B cell (primary cell): ENCODE measurements around the gene GRID1. TPM values are rescaled to one million over a fixed set of nuclear protein-coding genes. Genes with fewer than 3 reads are reported as not detected.

ENCODE experiments used
- ATAC-seq: fragments of 200-7000 bp; cut with Tn5 transposase; one replicate; pipeline ENCODE4 v1.10.0; 2021; ENCODE audit warnings: low read depth, mild to moderate bottlenecking, moderate number of reproducible peaks, moderate library complexity
- CTCF ChIA-PET: fragments of 350-600 bp; sonication (Branson Sonifier 250); formaldehyde crosslinking; loops from one replicate; lab custom pipeline; 2021; ENCODE audit warnings: antibody characterized with exemption, inconsistent platforms; lab: Charles Lee
- POLR2A ChIA-PET: fragments of 350-600 bp; sonication (Branson Sonifier 250); formaldehyde crosslinking; loops from one replicate; lab custom pipeline; 2021; ENCODE audit warnings: antibody characterized with exemption; lab: Charles Lee
- DNase-seq: peaks from one replicate; pipeline ENCODE4 v3.0.0; 2013
- H2AFZ ChIP-seq: 2 replicates; pipeline ENCODE4 v1.6.1; 2012; ENCODE audit warnings: mild to moderate bottlenecking, low read depth, low read length; ENCODE audit not compliant: insufficient read depth, poor library complexity, severe bottlenecking
- H3K27ac ChIP-seq, 2 donors: 1 replicate in 1 of 2; 2 replicates in 1 of 2; pipeline ENCODE4 v1.5.1; 2012 to 2013; ENCODE audit warnings: low read length in 2 of 2, mild to moderate bottlenecking in 2 of 2, moderate library complexity in 1 of 2
- H3K27me3 ChIP-seq, 4 experiments: fragments of 200-600 bp in 1 of 4; sonication (generic) in 1 of 4; replicated peaks in 1 of 4; 1 replicate in 2 of 4; 2 replicates in 2 of 4; pipeline versions ENCODE4 v1.6.1 to v1.7.0; 2013 to 2016; ENCODE audit warnings: low read length in 3 of 4, mild to moderate bottlenecking in 2 of 4, mixed read lengths in 1 of 4, moderate library complexity in 1 of 4; ENCODE audit not compliant: insufficient read depth in 4 of 4, control insufficient read depth in 3 of 4; ENCODE audit errors: control extremely low read depth in 1 of 4
- H3K36me3 ChIP-seq, 2 experiments: replicated peaks in 1 of 2; 1 replicate in 1 of 2; 2 replicates in 1 of 2; pipeline versions ENCODE4 v1.6.1 to v1.7.1; 2013; ENCODE audit warnings: low read length in 1 of 2; ENCODE audit not compliant: insufficient read depth in 2 of 2, control insufficient read depth in 1 of 2; ENCODE audit errors: control extremely low read depth in 1 of 2, extremely low read depth in 1 of 2
- H3K4me1 ChIP-seq, 2 donors: fragments of 200-600 bp in 1 of 2; sonication (generic) in 1 of 2; 1 replicate in 1 of 2; 2 replicates in 1 of 2; pipeline versions ENCODE4 v1.5.1 to v1.6.1; 2013 to 2017; ENCODE audit warnings: low read length in 2 of 2; ENCODE audit not compliant: control insufficient read depth in 2 of 2, insufficient read depth in 2 of 2
- H3K4me2 ChIP-seq: replicated peaks from 2 replicates; pipeline ENCODE3; 2012; ENCODE audit warnings: mild to moderate bottlenecking, low read depth, low read length; ENCODE audit not compliant: poor library complexity, severe bottlenecking
- H3K4me3 ChIP-seq, 5 experiments: fragments of 200-600 bp in 1 of 5; sonication (generic) in 1 of 5; 1 replicate in 3 of 5; 2 replicates in 2 of 5; pipeline versions ENCODE4 v1.5.1 to v1.7.0; 2011 to 2016; ENCODE audit warnings: low read length in 4 of 5, mild to moderate bottlenecking in 4 of 5, low read depth in 2 of 5, control low read depth in 1 of 5, moderate library complexity in 1 of 5; ENCODE audit not compliant: insufficient read depth in 1 of 5; ENCODE audit errors: control extremely low read depth in 1 of 5, extremely low read depth in 1 of 5
- H3K79me2 ChIP-seq: fragments of 200-600 bp; sonication (generic); one replicate; pipeline ENCODE4 v1.6.0; 2016; ENCODE audit warnings: low read length; ENCODE audit not compliant: control insufficient read depth, insufficient read depth
- H3K9ac ChIP-seq: fragments of 200-600 bp; sonication (generic); 2 replicates; pipeline ENCODE4 v1.6.1; 2017; ENCODE audit warnings: mild to moderate bottlenecking, low read length, moderate library complexity
- H3K9me3 ChIP-seq, 3 donors: one replicate each; pipeline versions ENCODE4 v1.6.1 to v1.7.1; 2013; ENCODE audit warnings: low read length in 2 of 3; ENCODE audit not compliant: control insufficient read depth in 2 of 3, insufficient read depth in 1 of 3; ENCODE audit errors: control extremely low read depth in 1 of 3
- H4K20me1 ChIP-seq: 2 replicates; pipeline ENCODE4 v1.6.0; 2012; ENCODE audit warnings: mild to moderate bottlenecking, low read length; ENCODE audit not compliant: insufficient read depth, control insufficient read depth, poor library complexity, severe bottlenecking
- H3K27ac Mint-ChIP-seq: one replicate; pipeline ENCODE4 v1.8.0; 2021; ENCODE audit warnings: mixed read lengths
- H3K27me3 Mint-ChIP-seq: one replicate; pipeline ENCODE4 v1.8.0; 2021; ENCODE audit warnings: mixed read lengths
- H3K4me1 Mint-ChIP-seq: one replicate; pipeline ENCODE4 v1.8.0; 2021; ENCODE audit warnings: mixed read lengths
- H3K4me3 Mint-ChIP-seq: one replicate; pipeline ENCODE4 v1.8.0; 2021; ENCODE audit warnings: mixed read lengths
- H3K9me3 Mint-ChIP-seq: one replicate; pipeline ENCODE4 v1.8.0; 2022; ENCODE audit warnings: mixed read lengths; ENCODE audit not compliant: insufficient read depth
- EZH2 ChIP-seq: IDR thresholded peaks from 2 replicates; pipeline ENCODE4 v1.6.1; 2012; ENCODE audit warnings: borderline replicate concordance, low read depth, mild to moderate bottlenecking, moderate library complexity, low read length; ENCODE audit not compliant: insufficient read depth, poor library complexity, severe bottlenecking
- whole genome bisulfite sequencing: methylation state at CpG from one replicate; pipeline ENCODE4 v1.1.5; 2013; ENCODE audit warnings: missing lambda C conversion rate; ENCODE audit not compliant: insufficient coverage; 5-methylcytosine and 5-hydroxymethylcytosine counted together
- intact Hi-C: fragments of 100-400 bp; cut with micrococcal nuclease; formaldehyde crosslinking; loops from one replicate; pipeline ENCODE4 v1.10.0; 2022
- polyA plus RNA-seq: library from polyadenylated mRNA; depleted of rRNA; stranded (reverse); fragments of >200 nt; gene quantifications from 2 replicates; pipeline ENCODE4 v1.2.3, GENCODE V29; 2012
- small RNA-seq: library from RNA; depleted of rRNA; stranded (forward); fragments of <200 nt; gene quantifications from one replicate; pipeline ENCODE3, GENCODE V24; 2012; ENCODE audit warnings: low replicate concordance, low read depth; ENCODE audit not compliant: insufficient read length
- total RNA-seq, 2 donors: library from RNA; stranded (reverse); fragments of 120-200 nt in 1 of 2; gene quantifications; 1 replicate in 1 of 2; 2 replicates in 1 of 2; pipeline versions ENCODE4 v1.2.3 to v1.2.4, GENCODE V29; 2013 to 2022
- TF ChIP-seq, protein P1 (sequence below): fragments of 200-600 bp; IDR thresholded peaks from one replicate; pipeline ENCODE4 v1.8.0; 2022; ENCODE audit warnings: antibody characterized with exemption, mild to moderate bottlenecking

The GRID1 gene
- total and polyA plus RNA-seq, 2 donors (not counting 1 experiment from before 2014, with no cell fraction given): not detected

DNA sequence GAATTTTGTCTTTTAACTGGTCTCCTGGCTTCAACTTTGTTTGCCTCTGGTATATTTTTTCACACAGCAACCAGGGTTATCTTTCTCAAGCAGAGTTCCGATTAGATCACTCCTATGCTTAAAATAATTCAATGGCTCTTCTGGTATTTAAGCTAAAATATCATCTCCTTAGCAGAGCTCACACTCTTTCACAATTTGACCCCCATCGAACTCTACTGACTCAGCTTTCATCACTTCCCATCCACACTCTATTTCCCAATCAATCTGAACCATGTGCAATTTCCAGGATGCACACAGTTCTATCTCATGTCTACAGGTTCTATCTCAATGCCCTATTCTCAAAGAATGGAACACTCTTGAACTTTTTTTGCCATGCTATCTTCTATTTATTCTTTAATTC is 809.5 kb downstream of the GRID1 start:
- Histone ChIP-seq H3K9me3 (no peaks in the 10 kb centered on the region), H3K4me3 (no peak overlapping the region), H3K79me2 (no peaks in the 10 kb centered on the region), H2AFZ (no peak overlapping the region), H4K20me1 (no peaks in the 10 kb centered on the region), H3K27me3 (no peaks in the 10 kb centered on the region), H3K27ac (no peak overlapping the region), H3K4me1 (no peaks in the 10 kb centered on the region), H3K4me2 (no peak overlapping the region), H3K36me3 (no peaks in the 10 kb centered on the region), H3K9ac (no peak overlapping the region)
- no peaks in the 10 kb centered on the region for H3K27me3 Mint-ChIP-seq
- H3K27ac Mint-ChIP-seq: no peak overlapping the region
- TF ChIP-seq, protein P1, sequence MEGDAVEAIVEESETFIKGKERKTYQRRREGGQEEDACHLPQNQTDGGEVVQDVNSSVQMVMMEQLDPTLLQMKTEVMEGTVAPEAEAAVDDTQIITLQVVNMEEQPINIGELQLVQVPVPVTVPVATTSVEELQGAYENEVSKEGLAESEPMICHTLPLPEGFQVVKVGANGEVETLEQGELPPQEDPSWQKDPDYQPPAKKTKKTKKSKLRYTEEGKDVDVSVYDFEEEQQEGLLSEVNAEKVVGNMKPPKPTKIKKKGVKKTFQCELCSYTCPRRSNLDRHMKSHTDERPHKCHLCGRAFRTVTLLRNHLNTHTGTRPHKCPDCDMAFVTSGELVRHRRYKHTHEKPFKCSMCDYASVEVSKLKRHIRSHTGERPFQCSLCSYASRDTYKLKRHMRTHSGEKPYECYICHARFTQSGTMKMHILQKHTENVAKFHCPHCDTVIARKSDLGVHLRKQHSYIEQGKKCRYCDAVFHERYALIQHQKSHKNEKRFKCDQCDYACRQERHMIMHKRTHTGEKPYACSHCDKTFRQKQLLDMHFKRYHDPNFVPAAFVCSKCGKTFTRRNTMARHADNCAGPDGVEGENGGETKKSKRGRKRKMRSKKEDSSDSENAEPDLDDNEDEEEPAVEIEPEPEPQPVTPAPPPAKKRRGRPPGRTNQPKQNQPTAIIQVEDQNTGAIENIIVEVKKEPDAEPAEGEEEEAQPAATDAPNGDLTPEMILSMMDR: no peak
- TF ChIP-seq EZH2: no peak
- H3K4me1 Mint-ChIP-seq: no peaks in the 10 kb centered on the region
- ChIA-PET CTCF (no interaction called here), POLR2A (no interaction called here)
- ATAC-seq (no peak), DNase-seq (no peak)
- H3K9me3 Mint-ChIP-seq: no peaks in the 10 kb centered on the region
- intact Hi-C loops: no loop called here
- H3K4me3 Mint-ChIP-seq: no peak overlapping the region
- WGBS: 90% methylated on average over 2 of the region's 2 CpGs

Small RNA genes within 50 kb of the gene (small RNA-seq; reads per million reads assigned to genes)
- not detected for gene MIR346
- not detected for gene RF02271
- gene RN7SKP238: not detected
- gene RNA5SP322: not detected

Other genes starting within 250 kb of the GRID1 start
- gene WAPL, start 155.0 kb upstream of the GRID1 start, total RNA-seq: 42.8 and 42.9 TPM in 2 replicates
- gene WAPL, start 155.0 kb upstream of the GRID1 start, polyA plus RNA-seq: 8.3 and 15.4 TPM in 2 replicates